Lower leg skin (tissue), 4 donors: Measurements from ENCODE around the gene CCNH. TPM values are rescaled to one million over a fixed set of nuclear protein-coding genes. Genes with fewer than 3 reads are reported as not detected.

ENCODE experiments used
- DNase-seq, 2 donors: peaks; one replicate each; pipeline ENCODE4 v3.0.0-alpha.2; 2019; ENCODE audit warnings: low spot score in 2 of 2
- H3K4me3 ChIP-seq: fragments of 200-600 bp; sonication (generic); 2 replicates; pipeline ENCODE4 v1.5.1; 2017; ENCODE audit warnings: mild to moderate bottlenecking, low read depth; ENCODE audit not compliant: poor library complexity, severe bottlenecking
- POLR2A ChIP-seq, 2 donors: fragments of 450-650 bp; IDR thresholded peaks; one replicate each; pipeline ENCODE4 v1.6.1; 2016 to 2017; ENCODE audit warnings: antibody characterized with exemption in 2 of 2, mild to moderate bottlenecking in 1 of 2, moderate library complexity in 1 of 2
- WGBS, 2 donors: methylation state at CpG; one replicate each; pipeline ENCODE4 v1.1.5; 2018; 5-methylcytosine and 5-hydroxymethylcytosine counted together
- intact Hi-C: fragments of 100-400 bp; cut with DNase I; formaldehyde crosslinking; loops from one replicate; pipeline ENCODE4 v1.15.0; 2023; ENCODE audit warnings: low total_unique reads
- total RNA-seq, 4 donors: library from RNA; depleted of rRNA; stranded (reverse); fragments of >200 nt; gene quantifications; one replicate each; pipeline ENCODE4 v1.1.0, GENCODE V29; 2016
- TF ChIP-seq, protein P1 (sequence below), 3 donors: fragments of 450-650 bp; IDR thresholded peaks; one replicate each; pipeline ENCODE4 v1.5.1; 2016; ENCODE audit warnings: antibody characterized with exemption in 3 of 3, mild to moderate bottlenecking in 3 of 3, moderate library complexity in 2 of 3

Gene CCNH
- total RNA-seq, 4 donors from 2014 or later: 44.1 to 82.3 (median 66.5) TPM

GRCh38 chr5:87410931-87411330, 1.8 kb downstream of the CCNH start:
- no peak for DNase-seq
- TF ChIP-seq, protein P1, sequence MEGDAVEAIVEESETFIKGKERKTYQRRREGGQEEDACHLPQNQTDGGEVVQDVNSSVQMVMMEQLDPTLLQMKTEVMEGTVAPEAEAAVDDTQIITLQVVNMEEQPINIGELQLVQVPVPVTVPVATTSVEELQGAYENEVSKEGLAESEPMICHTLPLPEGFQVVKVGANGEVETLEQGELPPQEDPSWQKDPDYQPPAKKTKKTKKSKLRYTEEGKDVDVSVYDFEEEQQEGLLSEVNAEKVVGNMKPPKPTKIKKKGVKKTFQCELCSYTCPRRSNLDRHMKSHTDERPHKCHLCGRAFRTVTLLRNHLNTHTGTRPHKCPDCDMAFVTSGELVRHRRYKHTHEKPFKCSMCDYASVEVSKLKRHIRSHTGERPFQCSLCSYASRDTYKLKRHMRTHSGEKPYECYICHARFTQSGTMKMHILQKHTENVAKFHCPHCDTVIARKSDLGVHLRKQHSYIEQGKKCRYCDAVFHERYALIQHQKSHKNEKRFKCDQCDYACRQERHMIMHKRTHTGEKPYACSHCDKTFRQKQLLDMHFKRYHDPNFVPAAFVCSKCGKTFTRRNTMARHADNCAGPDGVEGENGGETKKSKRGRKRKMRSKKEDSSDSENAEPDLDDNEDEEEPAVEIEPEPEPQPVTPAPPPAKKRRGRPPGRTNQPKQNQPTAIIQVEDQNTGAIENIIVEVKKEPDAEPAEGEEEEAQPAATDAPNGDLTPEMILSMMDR (IDR thresholded peaks at IDR 0.05): no peak
- no peak for TF ChIP-seq POLR2A (IDR thresholded peaks at IDR 0.05)
- intact Hi-C loops: no loop called here
- 73% methylated on average over 1 of the region's 1 CpG for WGBS, 2 donors
- no peak overlapping the region for H3K4me3 ChIP-seq

- 73 to 79% methylated on average over 2 of the region's 2 CpGs for WGBS, 2 donors
- no peak overlapping the region for H3K4me3 ChIP-seq
- TF ChIP-seq POLR2A (IDR thresholded peaks at IDR 0.05): no peak
- TF ChIP-seq, protein P1 (IDR thresholded peaks at IDR 0.05): no peak
- no peak for DNase-seq
- intact Hi-C loops: no loop called here
Measured at GRCh38 chr5:87408204-87408603, 4.5 kb downstream of the CCNH start.

- 83 to 95% methylated on average over 2 of the region's 2 CpGs for WGBS, 2 donors
- H3K4me3 ChIP-seq: no peak overlapping the region
- intact Hi-C loops: no loop called here
- no peak for DNase-seq
- TF ChIP-seq POLR2A (IDR thresholded peaks at IDR 0.05): no peak
- TF ChIP-seq, protein P1 (IDR thresholded peaks at IDR 0.05): no peak
Measured at GRCh38 chr5:87405472-87406155, 7.1 kb downstream of the CCNH start.

GRCh38 chr5:87404359-87404758, 8.4 kb downstream of the CCNH start:
- WGBS, 2 donors: 93 to 95% methylated on average over 2 of the region's 2 CpGs
- intact Hi-C loops: no loop called here
- H3K4me3 ChIP-seq: no peak overlapping the region
- TF ChIP-seq POLR2A (IDR thresholded peaks at IDR 0.05): no peak
- no peak for DNase-seq

DNA sequence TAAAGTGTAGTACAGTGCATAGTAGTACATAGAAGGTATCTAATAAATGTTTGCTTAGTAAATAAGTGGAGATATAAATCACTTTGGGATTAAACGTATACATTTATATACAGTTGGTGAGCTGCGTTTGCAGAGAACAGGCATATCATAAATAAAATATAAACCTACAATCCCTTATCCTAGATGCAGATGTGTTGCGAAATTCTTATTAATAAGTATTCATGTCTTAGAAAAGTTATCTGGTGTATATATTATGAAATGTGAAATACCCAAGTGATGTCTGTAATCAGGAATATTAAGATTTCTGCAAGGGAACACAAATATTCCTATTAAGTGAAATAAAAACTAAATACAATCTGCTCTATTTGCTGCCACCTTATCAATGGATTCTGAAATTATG, 8.8 kb downstream of the CCNH start:
- no peak overlapping the region for H3K4me3 ChIP-seq
- intact Hi-C loops: no loop called here
- 94 to 97% methylated on average over 3 of the region's 3 CpGs for WGBS, 2 donors
- DNase-seq: no peak
- no peak for TF ChIP-seq POLR2A (IDR thresholded peaks at IDR 0.05)
- TF ChIP-seq, protein P1 (IDR thresholded peaks at IDR 0.05): no peak

GRCh38 chr5:87403409-87403808, 9.3 kb downstream of the CCNH start:
- no peak for DNase-seq
- no peak overlapping the region for H3K4me3 ChIP-seq
- WGBS, 2 donors: 89 to 90% methylated on average over 3 of the region's 3 CpGs
- TF ChIP-seq, protein P1 (IDR thresholded peaks at IDR 0.05): no peak
- TF ChIP-seq POLR2A (IDR thresholded peaks at IDR 0.05): no peak
- intact Hi-C loops: no loop called here
